K562 (cell line): Measurements from ENCODE around the gene CNOT4. TPM values are rescaled to one million over a fixed set of nuclear protein-coding genes. Genes with fewer than 3 reads are reported as not detected.

ENCODE experiments used
- BCLAF1 ChIP-seq, 2 experiments: fragments of 450-650 bp in 1 of 2; IDR thresholded peaks; 2 replicates each; pipeline ENCODE4 v1.6.1; 2011 to 2017; ENCODE audit warnings: low read depth in 2 of 2, antibody characterized with exemption in 1 of 2, borderline replicate concordance in 1 of 2, low read length in 1 of 2, mild to moderate bottlenecking in 1 of 2, mixed read lengths in 1 of 2; ENCODE audit not compliant: control insufficient read depth in 1 of 2
- CBX1 ChIP-seq: sonication (generic); IDR thresholded peaks from 2 replicates; pipeline ENCODE4 v1.6.1; 2016; ENCODE audit warnings: antibody characterized with exemption, low read depth, mild to moderate bottlenecking
- CHCHD3 ChIP-seq: fragments of 250-450 bp; sonication (Bioruptor Pico); IDR thresholded peaks from 2 replicates; pipeline ENCODE4 v2.1.2; 2022; ENCODE audit warnings: mild to moderate bottlenecking
- E2F4 ChIP-seq: sonication (generic); formaldehyde crosslinking; IDR thresholded peaks from 2 replicates; pipeline ENCODE4 v1.8.0; 2022; ENCODE audit warnings: mild to moderate bottlenecking, low read depth, missing genetic modification reagents
- KAT7 ChIP-seq: sonication (generic); formaldehyde crosslinking; IDR thresholded peaks from 2 replicates; pipeline ENCODE4 v1.8.0; 2022; ENCODE audit warnings: missing genetic modification reagents, mild to moderate bottlenecking, borderline replicate concordance
- MLLT1 ChIP-seq, 2 experiments: fragments of 450-650 bp; IDR thresholded peaks; 2 replicates each; pipeline ENCODE4 v1.6.1; 2016
- RREB1 ChIP-seq: fragments of 250-450 bp; sonication (Bioruptor Pico); IDR thresholded peaks from 2 replicates; pipeline ENCODE4 v1.4.0; 2020
- TCF15 ChIP-seq: fragments of 250-450 bp; sonication (Bioruptor Pico); IDR thresholded peaks from 2 replicates; pipeline ENCODE4 v1.8.0; 2022; ENCODE audit warnings: moderate library complexity, mild to moderate bottlenecking, inconsistent platforms
- U2AF1 ChIP-seq: fragments of 200-400 bp; formaldehyde crosslinking; optimal IDR thresholded peaks from 2 replicates; pipeline ENCODE3; 2017; ENCODE audit warnings: mild to moderate bottlenecking, low read depth, low read length, moderate library complexity
- ZBED1 ChIP-seq: IDR thresholded peaks from 2 replicates; pipeline ENCODE4 v1.6.1; 2014
- ZNF121 ChIP-seq: sonication (generic); formaldehyde crosslinking; conservative IDR thresholded peaks from 2 replicates; pipeline ENCODE4 v1.8.0; 2022; ENCODE audit warnings: missing genetic modification reagents
- ZNF143 ChIP-seq: sonication (generic); formaldehyde crosslinking; IDR thresholded peaks from 2 replicates; pipeline ENCODE4 v1.9.0; 2022; ENCODE audit warnings: mild to moderate bottlenecking, missing genetic modification reagents
- ZNF707 ChIP-seq: fragments of 250-450 bp; sonication (Bioruptor Pico); conservative IDR thresholded peaks from 2 replicates; pipeline ENCODE4 v1.8.0; 2022; ENCODE audit warnings: inconsistent platforms, mild to moderate bottlenecking, moderate library complexity
- polyA plus RNA-seq, 8 experiments: library from polyadenylated mRNA; depleted of rRNA in 4 of 8; stranded (reverse) in 5 of 8; unstranded in 3 of 8; fragments of >200 nt; fragmentation: Nextera tagmentation in 2 of 8; fragmentation: Illumina TruSeq in 1 of 8; extraction: Ambion mirVana in 2 of 8; extraction: Trizol in 1 of 8; gene quantifications; 2 replicates each; pipeline versions ENCODE4 v1.2.1 to v1.2.3, GENCODE V29; 2011 to 2014; ENCODE audit warnings: inconsistent platforms in 1 of 8, missing spikeins in 1 of 8
- total RNA-seq, 7 experiments: library from RNA; depleted of rRNA in 6 of 7; stranded (reverse); fragments of >200 nt in 6 of 7; fragmentation: Illumina TruSeq in 2 of 7; extraction: Trizol in 2 of 7; gene quantifications; 2 replicates each; pipeline versions ENCODE4 v1.2.1 to v1.2.3, GENCODE V29; 2011 to 2021; ENCODE audit warnings: low replicate concordance in 1 of 7

The CNOT4 gene
- total and polyA plus RNA-seq, 9 of the 15 experiments (the other 6 are each of a cell fraction or from before 2014, with no cell fraction given), result 8.6 to 24.1 (median 15.4) TPM

- TF ChIP-seq BCLAF1 (IDR thresholded peaks at IDR 0.05; ENCODE audit: borderline replicate concordance in 1 of 2, control insufficient read depth in 1 of 2, low read depth in 2 of 2, low read length in 1 of 2) (peak in 1 of 2 experiments; percentile 91; a peak in 1 of 4 replicates), ZBED1 (peak; percentile 82; the same call in 1 of the 2 replicates), TCF15 (CRISPR knock-in tag) (peak; percentile 11; the same call in 1 of the 2 replicates), ZNF707 (CRISPR knock-in tag) (no peak; the same call in 1 of the 2 replicates), KAT7 (CRISPR knock-in tag) (no peak; the same call in 1 of the 2 replicates), E2F4 (CRISPR knock-in tag) (peak; percentile 91), U2AF1 (no peak), ZNF143 (peak; percentile 97), CBX1 (peak; percentile 86), ZNF121 (CRISPR knock-in tag) (no peak), RREB1 (CRISPR knock-in tag) (peak; percentile 85; the same call in 1 of the 2 replicates), MLLT1 (IDR thresholded peaks at IDR 0.05) (peak in 1 of 2 experiments; percentile 69; a peak in 1 of 4 replicates), CHCHD3 (0 out of 2 replicates have a peak, but pooled peaks have one; percentile 4)
Observed at GRCh38 chr7:135557455-135558336, 47.8 kb upstream of the CNOT4 start, which contains the start of gene NUP205 (continued).
